DND-41 (cell line): ENCODE data around the gene MAPK10.

ENCODE experiments used
- ATAC-seq: fragments of 200-7000 bp; cut with Tn5 transposase; 3 replicates; pipeline ENCODE4 v1.9.1; 2021; ENCODE audit warnings: low read depth; ENCODE audit not compliant: insufficient read depth
- DNase-seq: peaks from one replicate; pipeline ENCODE4 v3.0.0-alpha.2; 2020
- H2AFZ ChIP-seq: 2 replicates; pipeline ENCODE4 v1.6.0; 2012; ENCODE audit warnings: low read depth, low read length
- H3K27ac ChIP-seq: 2 replicates; pipeline ENCODE4 v1.5.1; 2012; ENCODE audit warnings: low read length, inconsistent platforms
- H3K27me3 ChIP-seq: fragments of 200-600 bp; sonication (generic); 2 replicates; pipeline ENCODE4 v1.6.0; 2012; ENCODE audit warnings: low read length, mild to moderate bottlenecking, inconsistent platforms; ENCODE audit not compliant: insufficient read depth, poor library complexity
- H3K36me3 ChIP-seq: 2 replicates; pipeline ENCODE4 v1.5.1; 2012; ENCODE audit warnings: low read length, inconsistent platforms; ENCODE audit not compliant: insufficient read depth
- H3K4me1 ChIP-seq: 2 replicates; pipeline ENCODE4 v1.5.1; 2012; ENCODE audit warnings: mild to moderate bottlenecking, low read length; ENCODE audit not compliant: insufficient read depth
- H3K4me2 ChIP-seq: 2 replicates; pipeline ENCODE4 v1.6.0; 2012; ENCODE audit warnings: mild to moderate bottlenecking, moderate library complexity, low read length, inconsistent platforms; ENCODE audit not compliant: insufficient read depth
- H3K4me3 ChIP-seq, 2 experiments: fragments of 200-600 bp in 1 of 2; shearing (Covaris generic) in 1 of 2; 2 replicates each; pipeline ENCODE4 v1.5.1; 2012 to 2016; ENCODE audit warnings: inconsistent platforms in 2 of 2, low read length in 2 of 2, mild to moderate bottlenecking in 2 of 2, low read depth in 1 of 2, moderate library complexity in 1 of 2
- H3K79me2 ChIP-seq: 2 replicates; pipeline ENCODE4 v1.6.0; 2012; ENCODE audit warnings: low read length, inconsistent platforms; ENCODE audit not compliant: insufficient read depth
- H3K9ac ChIP-seq: 2 replicates; pipeline ENCODE4 v1.6.0; 2012; ENCODE audit warnings: low read depth, mild to moderate bottlenecking, inconsistent platforms, low read length, moderate library complexity
- H3K9me3 ChIP-seq: 2 replicates; pipeline ENCODE4 v1.5.1; 2012; ENCODE audit warnings: low read length, moderate library complexity, mild to moderate bottlenecking, inconsistent platforms; ENCODE audit not compliant: insufficient read depth, severe bottlenecking
- H4K20me1 ChIP-seq: 2 replicates; pipeline ENCODE4 v1.6.0; 2012; ENCODE audit warnings: low read length; ENCODE audit not compliant: insufficient read depth
- EZH2 ChIP-seq: IDR thresholded peaks from 3 replicates; pipeline ENCODE4 v1.6.1; 2012; ENCODE audit warnings: borderline replicate concordance, low read depth, mild to moderate bottlenecking, moderate library complexity, low read length, inconsistent platforms; ENCODE audit not compliant: severe bottlenecking
- TF ChIP-seq, protein P1 (sequence below): IDR thresholded peaks from 2 replicates; pipeline ENCODE4 v1.5.1; 2012; ENCODE audit warnings: borderline replicate concordance, low read length, moderate library complexity, mild to moderate bottlenecking; ENCODE audit not compliant: poor library complexity, severe bottlenecking; ENCODE audit errors: extremely low read depth

Gene MAPK10

DNA sequence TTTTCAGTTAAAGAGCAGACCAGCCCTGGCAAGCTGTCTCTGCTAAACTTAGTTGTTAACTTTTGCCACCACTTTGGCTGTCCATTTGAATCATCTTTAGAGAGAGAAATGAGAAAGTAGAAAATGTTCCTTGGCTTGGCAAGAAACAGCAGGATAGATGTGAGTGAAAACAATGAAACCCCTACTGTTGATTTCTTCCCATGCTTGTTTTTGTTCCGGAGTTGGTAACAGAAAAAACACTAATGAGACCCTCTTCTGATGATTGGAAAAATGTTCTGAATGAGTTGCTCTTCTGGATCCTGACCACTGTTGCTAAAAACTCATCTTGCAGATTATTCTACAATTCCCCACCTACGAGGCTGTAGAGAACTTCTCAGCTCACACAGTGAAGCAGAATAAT lies 203.3 kb downstream of the MAPK10 start:
- H2AFZ ChIP-seq: no peak overlapping the region

DNA sequence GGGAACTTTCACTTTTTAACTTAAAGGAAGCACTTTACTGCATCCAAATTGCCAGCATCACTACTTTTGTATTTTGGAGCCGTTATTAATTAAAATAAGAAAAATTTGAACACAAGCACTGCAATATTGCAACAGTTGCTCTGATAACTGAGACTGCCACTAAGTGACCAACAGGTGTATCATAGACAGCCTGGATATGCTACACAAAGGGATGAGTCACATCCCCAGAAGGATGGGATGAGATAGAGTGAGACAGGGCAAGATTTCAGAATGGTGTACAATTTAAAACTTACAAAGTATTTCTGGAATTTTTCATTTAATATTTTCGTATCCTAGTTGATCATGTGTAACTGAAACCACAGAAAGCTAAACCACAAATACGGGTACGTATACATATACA lies 204.1 kb downstream of the MAPK10 start:
- Histone ChIP-seq H3K4me3 (no peak overlapping the region), H3K4me1 (no peaks in the 10 kb centered on the region), H3K9me3 (no peaks in the 10 kb centered on the region), H3K4me2 (no peak overlapping the region), H3K79me2 (no peaks in the 10 kb centered on the region), H4K20me1 (no peaks in the 10 kb centered on the region), H3K27ac (no peak overlapping the region), H3K36me3 (no peaks in the 10 kb centered on the region), H3K9ac (no peak overlapping the region), H2AFZ (no peak overlapping the region), H3K27me3 (no peaks in the 10 kb centered on the region)
- TF ChIP-seq EZH2: no peak
- TF ChIP-seq, protein P1, sequence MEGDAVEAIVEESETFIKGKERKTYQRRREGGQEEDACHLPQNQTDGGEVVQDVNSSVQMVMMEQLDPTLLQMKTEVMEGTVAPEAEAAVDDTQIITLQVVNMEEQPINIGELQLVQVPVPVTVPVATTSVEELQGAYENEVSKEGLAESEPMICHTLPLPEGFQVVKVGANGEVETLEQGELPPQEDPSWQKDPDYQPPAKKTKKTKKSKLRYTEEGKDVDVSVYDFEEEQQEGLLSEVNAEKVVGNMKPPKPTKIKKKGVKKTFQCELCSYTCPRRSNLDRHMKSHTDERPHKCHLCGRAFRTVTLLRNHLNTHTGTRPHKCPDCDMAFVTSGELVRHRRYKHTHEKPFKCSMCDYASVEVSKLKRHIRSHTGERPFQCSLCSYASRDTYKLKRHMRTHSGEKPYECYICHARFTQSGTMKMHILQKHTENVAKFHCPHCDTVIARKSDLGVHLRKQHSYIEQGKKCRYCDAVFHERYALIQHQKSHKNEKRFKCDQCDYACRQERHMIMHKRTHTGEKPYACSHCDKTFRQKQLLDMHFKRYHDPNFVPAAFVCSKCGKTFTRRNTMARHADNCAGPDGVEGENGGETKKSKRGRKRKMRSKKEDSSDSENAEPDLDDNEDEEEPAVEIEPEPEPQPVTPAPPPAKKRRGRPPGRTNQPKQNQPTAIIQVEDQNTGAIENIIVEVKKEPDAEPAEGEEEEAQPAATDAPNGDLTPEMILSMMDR: no peak
- ATAC-seq (no peak), DNase-seq (no peak)

More for the DNA sequence above, 203.3 kb downstream of the MAPK10 start:
- no peaks in the 10 kb centered on the region for H3K27me3 ChIP-seq
- H3K9ac ChIP-seq: no peak overlapping the region
- ATAC-seq: no peak
- H3K9me3 ChIP-seq: no peaks in the 10 kb centered on the region
- no peaks in the 10 kb centered on the region for H4K20me1 ChIP-seq
- TF ChIP-seq EZH2: no peak
- TF ChIP-seq, protein P1: no peak
- DNase-seq: no peak
- no peaks in the 10 kb centered on the region for H3K36me3 ChIP-seq
- H3K4me2 ChIP-seq: no peak overlapping the region
- H3K4me3 ChIP-seq: no peak overlapping the region
- no peaks in the 10 kb centered on the region for H3K79me2 ChIP-seq
- H3K4me1 ChIP-seq: no peaks in the 10 kb centered on the region
- no peak overlapping the region for H3K27ac ChIP-seq

DNA sequence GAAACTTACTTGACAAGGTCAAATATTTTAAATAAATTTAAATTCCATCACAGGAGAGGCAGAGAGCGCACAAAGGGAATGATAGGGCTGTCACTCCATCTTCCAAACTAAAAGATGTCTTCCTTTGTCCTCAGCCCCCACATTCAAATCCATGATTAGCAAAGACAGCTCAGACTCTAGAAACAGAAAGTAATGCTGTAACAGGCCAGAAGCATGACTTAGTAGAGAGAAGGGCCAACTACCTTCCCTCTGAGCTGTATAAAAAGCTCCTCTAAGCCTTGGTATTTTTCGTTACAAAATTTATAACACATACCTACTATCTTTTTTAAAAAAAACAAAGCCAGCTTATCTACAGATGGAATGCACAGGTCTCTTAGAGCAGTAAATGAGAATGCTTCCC lies 207.4 kb downstream of the MAPK10 start:
- H3K79me2 ChIP-seq: no peaks in the 10 kb centered on the region
- H3K27me3 ChIP-seq: no peaks in the 10 kb centered on the region
- H3K4me3 ChIP-seq: no peak overlapping the region
- no peaks in the 10 kb centered on the region for H3K4me1 ChIP-seq
- no peak overlapping the region for H3K27ac ChIP-seq
- no peak overlapping the region for H3K4me2 ChIP-seq
- H3K36me3 ChIP-seq: no peaks in the 10 kb centered on the region
- no peak overlapping the region for H2AFZ ChIP-seq
- no peaks in the 10 kb centered on the region for H3K9me3 ChIP-seq
- DNase-seq (no peak), ATAC-seq (no peak)
- H4K20me1 ChIP-seq: no peaks in the 10 kb centered on the region
- H3K9ac ChIP-seq: no peak overlapping the region
- no peak for TF ChIP-seq EZH2
- TF ChIP-seq, protein P1: no peak

DNA sequence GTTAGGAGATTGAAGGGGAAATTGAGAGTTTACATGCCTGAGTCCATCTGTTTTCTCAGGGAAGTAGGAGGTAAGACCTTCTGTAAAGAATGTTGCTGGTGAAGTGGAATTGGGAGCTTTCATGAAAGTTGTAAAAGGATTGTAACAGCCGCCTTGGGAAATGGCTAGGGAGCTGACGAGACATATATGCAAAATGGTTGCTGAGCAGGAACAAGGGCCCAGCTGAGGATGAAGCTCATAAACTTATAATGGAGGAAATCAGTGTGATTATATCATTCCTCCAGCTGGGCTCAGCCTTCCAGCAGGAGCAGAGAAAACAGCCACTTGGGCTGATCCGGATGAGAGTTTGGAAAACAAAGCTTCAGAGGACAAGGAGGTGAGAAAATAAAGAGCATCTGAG lies 208.7 kb downstream of the MAPK10 start:
- TF ChIP-seq EZH2: no peak
- TF ChIP-seq, protein P1: no peak
- H3K9me3 ChIP-seq: no peaks in the 10 kb centered on the region
- H3K36me3 ChIP-seq: no peaks in the 10 kb centered on the region
- H3K79me2 ChIP-seq: no peaks in the 10 kb centered on the region
- no peak for ATAC-seq
- no peak overlapping the region for H3K9ac ChIP-seq
- no peak overlapping the region for H2AFZ ChIP-seq
- H3K4me1 ChIP-seq: no peaks in the 10 kb centered on the region
- DNase-seq: no peak
- no peak overlapping the region for H3K27ac ChIP-seq
- no peaks in the 10 kb centered on the region for H4K20me1 ChIP-seq
- H3K4me2 ChIP-seq: no peak overlapping the region
- H3K4me3 ChIP-seq: no peak overlapping the region
- H3K27me3 ChIP-seq: no peaks in the 10 kb centered on the region
